ENCODE measurements around the gene SPDYE1.
"Not testable (repeated sequence)": the region's sequence is repeated elsewhere in the genome, so short reads cannot be mapped to it uniquely, and the experiment has no call there.

- not testable (repeated sequence) for TF ChIP-seq POLR2A (IDR thresholded peaks at IDR 0.05)
- TF ChIP-seq, protein P1, sequence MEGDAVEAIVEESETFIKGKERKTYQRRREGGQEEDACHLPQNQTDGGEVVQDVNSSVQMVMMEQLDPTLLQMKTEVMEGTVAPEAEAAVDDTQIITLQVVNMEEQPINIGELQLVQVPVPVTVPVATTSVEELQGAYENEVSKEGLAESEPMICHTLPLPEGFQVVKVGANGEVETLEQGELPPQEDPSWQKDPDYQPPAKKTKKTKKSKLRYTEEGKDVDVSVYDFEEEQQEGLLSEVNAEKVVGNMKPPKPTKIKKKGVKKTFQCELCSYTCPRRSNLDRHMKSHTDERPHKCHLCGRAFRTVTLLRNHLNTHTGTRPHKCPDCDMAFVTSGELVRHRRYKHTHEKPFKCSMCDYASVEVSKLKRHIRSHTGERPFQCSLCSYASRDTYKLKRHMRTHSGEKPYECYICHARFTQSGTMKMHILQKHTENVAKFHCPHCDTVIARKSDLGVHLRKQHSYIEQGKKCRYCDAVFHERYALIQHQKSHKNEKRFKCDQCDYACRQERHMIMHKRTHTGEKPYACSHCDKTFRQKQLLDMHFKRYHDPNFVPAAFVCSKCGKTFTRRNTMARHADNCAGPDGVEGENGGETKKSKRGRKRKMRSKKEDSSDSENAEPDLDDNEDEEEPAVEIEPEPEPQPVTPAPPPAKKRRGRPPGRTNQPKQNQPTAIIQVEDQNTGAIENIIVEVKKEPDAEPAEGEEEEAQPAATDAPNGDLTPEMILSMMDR (IDR thresholded peaks at IDR 0.05): not testable (repeated sequence)
Observed at GRCh38 chr7:43970698-43971097, 27.0 kb upstream of the SPDYE1 start.
